HL-60/S4 (cell line): ENCODE measurements around the gene ARL3.
"Not testable (repeated sequence)": the region's sequence is repeated elsewhere in the genome, so short reads cannot be mapped to it uniquely, and the experiment has no call there.

Experiments
- in situ Hi-C: fragments of 300-500 bp; cut with MboI; formaldehyde crosslinking; loops from 2 replicates; pipeline ENCODE4 v1.14.3; 2022; ENCODE audit warnings: low sequenced_read_pairs

Gene ARL3

DNA sequence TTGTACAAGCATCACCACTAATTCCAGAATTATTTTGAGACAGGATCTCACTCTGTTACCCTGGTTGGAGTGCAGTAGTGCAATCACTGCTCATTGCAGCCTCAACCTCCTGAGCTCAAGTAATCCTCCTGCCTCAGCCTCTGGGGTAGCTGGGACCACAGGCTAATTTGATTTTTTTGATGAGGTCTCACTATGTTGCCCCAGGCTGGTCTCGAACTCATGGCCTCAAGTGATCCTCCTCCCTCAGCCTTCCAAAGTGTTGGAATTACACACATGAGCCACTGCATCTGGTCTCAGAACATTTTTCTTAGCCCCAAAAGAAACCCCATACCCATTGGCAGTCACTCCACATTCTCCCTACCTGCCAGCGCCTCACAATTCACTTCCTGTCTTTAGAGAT, 26.0 kb upstream of the ARL3 start:
- in situ Hi-C loops = loop anchor here (5.0 to 25.0 kb wide), 2 partner anchors 82 to 322 kb away; no protein-coding TSS in a partner anchor

DNA sequence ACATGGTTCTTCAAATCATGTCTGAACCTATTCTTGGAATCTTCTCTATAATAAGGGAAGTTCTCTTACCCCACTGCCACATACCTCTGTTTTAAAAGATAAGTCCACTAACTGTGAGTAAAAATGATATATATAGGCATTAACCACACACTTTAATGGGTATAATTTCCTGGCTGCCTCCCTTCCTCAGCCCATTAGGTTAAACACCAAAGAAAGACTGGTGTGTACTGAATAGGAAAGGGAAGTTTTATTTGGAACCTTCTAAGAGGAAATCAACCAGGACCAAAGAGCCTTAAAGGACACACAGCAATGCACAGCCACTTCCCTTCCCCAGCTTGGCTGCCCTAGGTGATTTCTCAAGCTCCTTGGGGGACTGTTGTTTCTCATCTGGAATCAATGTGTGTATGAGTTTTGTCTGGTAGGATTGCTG, 24.5 kb upstream of the ARL3 start:
- in situ Hi-C loops = loop anchor here (10.0 to 25.0 kb wide), 2 partner anchors 166 to 324 kb away; no protein-coding TSS in a partner anchor

DNA sequence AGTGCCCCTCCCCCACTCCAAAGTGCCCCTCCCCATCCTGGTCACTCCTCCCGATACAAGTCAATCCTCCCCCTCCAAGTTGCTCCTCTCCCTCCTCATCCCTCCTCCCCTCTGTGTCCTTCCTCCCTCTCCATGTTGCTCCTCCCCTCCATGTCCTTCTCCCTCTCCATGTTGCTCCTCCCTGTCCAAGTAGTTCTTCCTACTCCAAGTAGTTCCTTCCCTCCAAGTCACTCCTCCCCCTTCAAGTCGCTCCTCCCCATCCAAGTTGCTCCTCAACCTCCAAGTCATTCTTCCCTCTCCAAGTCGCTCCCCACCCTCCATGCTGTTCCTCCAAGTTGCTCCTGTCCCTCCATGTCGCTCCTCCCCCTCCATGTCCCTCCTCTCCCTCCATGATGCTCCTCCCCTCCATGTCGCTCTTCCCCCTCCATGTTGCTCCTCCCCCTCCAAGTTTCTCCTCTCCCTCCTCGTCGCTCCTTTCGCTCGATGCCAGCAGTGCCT, 20.9 kb upstream of the ARL3 start:
- in situ Hi-C loops = loop anchor here (10.0 to 25.0 kb wide), 2 partner anchors 170 to 327 kb away; no protein-coding TSS in a partner anchor

DNA sequence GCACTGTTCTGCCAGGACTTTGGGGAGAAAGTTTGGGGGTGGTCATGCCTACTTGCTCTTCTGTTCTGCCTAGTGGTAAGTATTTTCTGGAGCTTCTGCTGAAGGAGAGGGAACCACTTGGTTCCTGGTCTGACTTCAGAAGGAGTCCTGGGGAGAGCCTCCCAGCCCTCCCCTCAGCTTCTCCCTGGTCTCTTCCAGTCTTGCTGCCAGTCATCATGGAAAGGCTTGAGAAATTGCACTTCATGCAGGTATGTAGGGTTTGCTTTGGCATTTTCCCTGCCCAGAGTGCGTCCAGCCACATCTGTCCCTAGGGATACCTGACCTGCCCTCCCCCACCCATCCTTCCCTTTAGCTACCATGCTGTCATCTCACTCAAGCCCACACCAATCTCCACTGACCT, 18.5 kb upstream of the ARL3 start:
- in situ Hi-C loops = loop anchor here (10.0 to 25.0 kb wide), 2 partner anchors 172 to 330 kb away; no protein-coding TSS in a partner anchor

DNA sequence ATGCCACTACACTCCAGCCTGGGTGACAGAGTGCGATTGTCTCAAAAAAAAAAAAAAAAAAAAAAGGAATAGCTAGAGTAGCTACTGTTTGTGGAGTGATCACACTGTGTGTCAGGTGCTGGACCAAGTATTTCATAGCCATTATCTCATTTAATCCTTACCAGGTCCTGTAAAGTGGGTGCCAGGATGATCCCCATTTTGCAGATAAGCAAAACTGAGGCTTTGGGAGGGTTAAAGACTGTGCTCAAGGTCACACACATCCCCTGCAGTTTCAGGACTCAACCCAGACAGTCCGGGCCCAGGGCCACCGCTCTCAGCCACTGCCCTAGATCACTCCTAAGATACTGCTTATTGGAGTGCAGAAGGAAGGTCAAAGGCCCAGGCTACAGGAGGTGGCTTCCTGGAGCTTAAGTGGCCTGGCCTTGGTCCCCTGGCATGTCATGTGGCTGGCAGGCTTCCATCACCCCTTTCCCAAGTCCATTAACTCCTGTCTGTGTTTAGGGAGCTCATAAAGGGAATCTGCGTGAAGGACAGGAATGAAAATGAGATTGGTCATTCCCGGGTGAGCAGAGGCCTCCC, 17.1 kb upstream of the ARL3 start:
- in situ Hi-C loops = loop anchor here (10.0 to 25.0 kb wide), 2 partner anchors 173 to 331 kb away; no protein-coding TSS in a partner anchor

DNA sequence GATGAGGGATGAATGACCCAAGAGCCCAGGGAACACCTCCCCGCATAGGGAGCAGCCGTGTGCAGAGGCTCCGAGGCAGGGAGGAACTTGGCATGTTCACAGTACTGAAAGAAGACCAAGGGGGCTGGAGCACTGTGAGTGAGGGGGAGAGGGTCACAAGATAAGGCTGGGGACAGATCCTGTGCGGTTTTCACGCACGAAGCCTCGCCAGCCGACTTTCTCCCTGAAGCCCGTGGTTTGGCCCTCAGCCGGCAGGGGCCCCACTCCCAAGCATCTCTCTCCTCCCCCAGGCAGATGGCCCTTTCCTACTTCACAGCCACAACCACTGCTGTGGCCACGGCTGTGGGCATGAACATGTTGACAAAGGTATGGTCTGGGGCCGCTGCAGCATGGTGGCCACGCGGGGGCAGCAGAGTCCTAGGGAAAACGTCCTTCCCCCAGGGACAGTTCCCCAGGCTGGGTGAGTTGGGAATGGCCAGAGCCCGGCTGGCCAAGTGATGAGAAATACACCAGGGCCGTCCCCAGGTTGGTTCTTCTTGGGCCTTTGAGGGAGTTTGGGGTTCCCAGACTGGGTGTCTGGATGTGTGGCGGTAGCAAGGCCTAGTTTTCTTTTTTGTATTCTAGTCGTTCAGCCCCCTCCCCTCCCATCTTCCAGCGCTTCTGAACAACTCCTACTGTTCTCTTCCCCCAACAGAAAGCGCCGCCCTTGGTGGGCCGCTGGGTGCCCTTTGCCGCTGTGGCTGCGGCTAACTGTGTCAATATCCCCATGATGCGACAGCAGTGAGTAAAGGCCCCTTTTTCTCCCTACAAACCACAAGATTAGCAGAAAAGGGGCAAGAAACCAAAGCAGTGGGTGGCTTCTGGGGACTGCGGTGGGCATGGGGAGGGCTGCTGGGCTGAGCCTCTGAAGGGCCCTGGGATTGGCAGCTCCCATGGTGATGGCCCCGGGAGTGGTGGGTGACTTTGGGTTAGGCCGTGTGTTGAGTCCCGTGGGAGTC, 15.1 kb upstream of the ARL3 start:
- in situ Hi-C loops = loop anchor here (10.0 to 25.0 kb wide), 2 partner anchors 175 to 333 kb away; no protein-coding TSS in a partner anchor

DNA sequence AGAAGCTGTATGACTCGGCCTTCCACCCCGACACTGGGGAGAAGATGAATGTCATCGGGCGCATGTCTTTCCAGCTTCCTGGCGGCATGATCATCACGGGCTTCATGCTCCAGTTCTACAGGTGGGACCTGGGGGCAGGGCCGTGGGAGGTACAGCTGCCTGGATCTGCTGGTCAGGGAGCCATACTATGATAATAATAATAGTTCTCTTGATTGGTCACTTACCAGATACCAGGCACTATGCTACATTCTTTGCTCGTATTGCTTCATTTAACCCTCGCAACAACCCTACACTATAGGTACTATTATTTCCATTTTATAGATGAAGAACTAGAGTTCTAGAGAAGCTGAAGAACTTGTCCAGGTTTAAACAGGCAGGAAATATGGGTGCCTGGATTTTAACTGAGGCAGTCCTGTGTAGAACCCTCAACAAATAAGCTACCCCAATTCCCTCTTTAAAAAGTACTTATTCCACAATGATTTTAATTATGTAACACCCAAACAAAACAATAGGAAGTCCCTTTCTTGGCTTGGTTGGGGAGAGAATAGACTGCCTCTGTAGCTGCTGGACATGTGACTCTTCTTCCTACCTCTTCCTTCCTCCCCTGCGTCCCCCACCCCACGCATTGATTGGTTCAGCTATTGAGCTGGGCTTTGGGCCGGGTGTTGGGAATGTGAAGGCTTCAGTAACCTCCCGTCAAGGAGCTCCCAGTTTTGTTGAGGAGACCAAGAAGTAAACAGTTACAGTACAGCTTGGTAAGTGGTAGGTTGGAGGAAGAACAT, 13.0 kb upstream of the ARL3 start:
- in situ Hi-C loops = loop anchor here (25.0 kb wide), 1 partner anchor 335 kb away; no protein-coding TSS in a partner anchor

DNA sequence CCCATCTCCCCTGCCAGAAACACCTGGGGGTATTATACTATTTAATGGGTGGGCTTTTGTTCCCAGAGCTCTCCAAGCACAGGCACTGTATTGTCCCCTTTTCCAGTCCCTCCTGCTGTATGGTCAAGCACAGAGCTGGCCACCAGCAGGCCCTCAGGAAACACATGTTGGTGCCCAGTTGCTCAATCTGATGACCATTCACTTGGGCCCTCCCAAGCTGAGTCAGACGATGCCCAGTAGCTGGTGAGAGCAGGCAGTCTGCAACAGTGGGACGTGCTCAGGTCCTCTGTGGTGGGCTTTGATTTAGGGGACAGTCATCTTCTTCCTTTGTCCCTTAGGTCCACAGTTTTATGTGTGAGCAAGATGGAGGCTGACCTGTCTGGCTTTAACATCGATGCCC, 12.1 kb upstream of the ARL3 start:
- in situ Hi-C loops = loop anchor here (25.0 kb wide), 1 partner anchor 336 kb away; no protein-coding TSS in a partner anchor

DNA sequence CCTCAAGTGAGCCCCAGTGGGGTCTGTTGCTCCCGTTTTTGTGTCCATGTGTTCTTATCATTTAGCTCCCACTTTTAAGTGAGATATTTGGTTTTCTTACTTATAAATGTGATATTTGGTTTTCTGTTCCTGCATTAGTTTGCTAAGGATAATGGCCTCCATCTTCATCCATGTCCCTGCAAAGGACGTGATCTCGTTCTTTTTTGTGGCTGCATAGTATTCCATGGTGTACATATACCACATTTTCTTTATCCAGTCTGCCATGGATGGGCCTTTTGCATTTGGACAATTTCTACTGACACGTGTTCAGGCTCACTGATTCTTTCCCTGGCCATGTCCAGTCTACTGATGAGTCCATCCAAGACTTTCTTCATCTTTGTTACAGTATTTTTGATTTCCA, 9.8 kb upstream of the ARL3 start:
- in situ Hi-C loops = no loop called here

DNA sequence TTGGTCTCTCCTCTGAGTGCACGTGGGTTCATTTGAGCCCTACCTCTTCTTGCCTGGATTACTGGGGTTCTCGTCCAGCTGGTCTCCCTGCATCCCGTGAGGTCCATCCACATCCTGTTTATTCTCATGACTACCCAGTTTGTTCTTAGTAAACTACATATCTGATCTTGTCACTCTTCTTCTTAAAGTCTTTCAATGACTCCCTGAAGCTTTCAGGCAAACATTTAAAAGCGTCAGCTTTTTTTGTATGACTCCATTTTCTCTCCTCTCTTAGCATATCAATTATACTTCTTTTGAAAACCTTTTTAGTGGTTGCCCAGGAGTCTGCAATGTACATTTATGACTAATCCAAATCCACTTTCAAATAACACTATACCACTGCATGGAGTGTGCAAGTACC, 7.8 kb upstream of the ARL3 start:
- in situ Hi-C loops = no loop called here

DNA sequence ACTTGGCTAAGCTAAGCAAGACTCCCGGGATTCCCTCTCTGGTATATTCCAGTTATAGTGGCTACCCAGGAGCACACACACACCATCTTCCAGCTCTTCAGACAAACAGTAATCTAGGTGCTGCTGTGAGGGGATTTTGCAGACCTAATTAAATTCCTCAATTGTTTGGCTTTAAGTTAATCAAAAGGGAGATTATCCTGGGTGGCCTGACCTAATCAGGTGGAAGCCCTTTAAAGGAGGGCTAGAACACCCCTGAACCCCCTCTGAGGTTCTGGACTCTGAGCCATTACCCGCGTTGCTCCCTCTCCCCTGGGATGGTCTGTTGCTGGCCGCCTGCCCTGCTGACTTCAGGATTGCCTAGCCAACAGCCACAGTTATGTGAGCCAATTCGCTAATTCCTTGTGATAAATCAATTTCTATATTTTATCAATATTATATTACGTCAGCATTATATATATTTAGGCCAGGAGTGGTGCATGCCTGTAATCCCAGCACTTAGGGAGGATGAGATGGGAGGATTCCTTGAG, 6.6 kb upstream of the ARL3 start:
- in situ Hi-C loops = no loop called here

DNA sequence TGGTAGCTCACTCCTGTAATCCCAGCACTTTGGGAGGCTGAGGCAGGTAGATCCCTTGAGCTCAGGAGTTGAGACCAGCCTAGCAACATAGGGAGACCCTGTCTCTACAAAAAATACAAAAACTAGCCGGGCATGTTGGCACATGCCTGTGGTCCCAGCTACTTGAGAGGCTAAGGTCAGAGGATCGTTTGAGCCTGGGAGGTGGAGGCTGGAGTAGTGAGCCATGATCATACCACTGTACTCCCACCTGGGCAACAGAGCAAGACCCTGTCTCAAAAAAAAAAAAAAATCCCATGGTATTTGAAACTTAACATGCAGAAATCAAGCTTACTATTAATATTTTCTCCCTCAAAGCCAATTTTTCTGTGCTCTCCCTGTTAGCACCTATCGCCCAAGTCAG, 6.1 kb upstream of the ARL3 start:
- in situ Hi-C loops = no loop called here

DNA sequence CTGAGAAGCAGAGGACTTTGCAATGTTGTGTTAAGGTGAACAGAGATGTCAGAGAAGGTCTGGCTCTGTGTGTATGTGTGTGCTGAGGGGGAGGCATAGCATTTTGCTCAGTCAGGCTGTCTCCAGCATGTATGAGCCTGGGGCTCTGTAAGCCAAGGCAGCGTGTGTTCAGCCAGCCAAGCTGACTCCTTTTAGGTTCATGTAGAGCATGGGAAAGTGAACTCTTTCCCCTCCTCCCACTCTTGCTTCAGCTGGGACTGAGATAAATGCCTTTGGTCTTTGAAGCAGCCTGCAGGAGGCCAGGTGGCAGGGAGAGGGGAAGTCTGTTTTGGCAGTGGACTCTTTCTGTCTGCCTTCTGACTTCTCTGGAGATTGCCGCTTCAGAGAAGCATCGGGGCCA, 4.0 kb upstream of the ARL3 start:
- in situ Hi-C loops = no loop called here

DNA sequence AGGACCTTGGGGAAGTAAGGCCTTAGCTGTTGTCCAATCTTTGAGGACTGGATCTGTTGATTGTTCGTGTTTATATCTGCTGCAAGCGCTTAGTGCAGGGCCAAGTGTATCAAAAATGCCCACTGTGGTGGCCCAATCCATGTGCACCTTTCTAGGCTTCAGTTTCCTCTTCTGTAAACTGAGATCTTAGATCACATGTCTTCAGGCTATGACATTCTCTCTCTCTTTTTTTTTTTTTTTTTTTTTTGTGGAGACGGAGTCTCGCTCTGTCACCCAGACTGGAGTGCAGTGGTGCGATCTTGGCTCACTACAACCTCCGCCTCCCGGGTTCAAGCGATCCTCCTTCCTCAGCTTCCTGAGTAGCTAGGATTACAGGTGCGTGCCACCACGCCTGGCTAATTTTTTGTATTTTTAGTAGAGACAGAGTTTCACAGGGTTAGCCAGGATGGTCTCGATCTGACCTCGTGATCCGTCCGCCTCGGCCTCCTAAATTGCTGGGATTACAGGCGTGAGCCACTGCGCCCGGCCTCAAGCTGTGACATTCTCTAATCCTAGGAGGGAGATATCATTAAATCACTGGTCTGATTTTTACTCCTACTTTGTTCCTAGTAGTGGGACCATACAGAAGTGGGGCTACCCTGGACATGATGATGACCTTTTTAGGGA, 2.8 kb upstream of the ARL3 start:
- in situ Hi-C loops = not testable (repeated sequence)

DNA sequence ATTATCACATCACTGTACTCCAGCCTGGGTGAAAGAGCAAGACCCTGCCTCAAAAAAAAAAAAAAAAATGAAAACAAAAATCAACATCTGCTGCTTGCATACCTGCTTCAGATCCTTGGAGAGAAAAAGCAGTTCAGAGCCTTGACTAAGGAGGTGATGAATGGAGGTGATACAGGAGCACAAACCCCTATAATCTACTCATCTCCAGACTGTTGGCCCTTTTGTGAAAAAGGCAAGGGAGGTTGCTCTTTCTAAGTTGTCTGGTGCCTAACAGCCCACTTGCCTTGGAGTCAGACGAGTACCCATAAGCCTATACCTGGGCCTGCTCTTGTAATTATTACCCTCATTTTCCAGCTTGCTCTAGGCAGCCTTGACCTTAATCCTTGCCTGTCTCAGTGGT, 1.7 kb upstream of the ARL3 start:
- in situ Hi-C loops = no loop called here

DNA sequence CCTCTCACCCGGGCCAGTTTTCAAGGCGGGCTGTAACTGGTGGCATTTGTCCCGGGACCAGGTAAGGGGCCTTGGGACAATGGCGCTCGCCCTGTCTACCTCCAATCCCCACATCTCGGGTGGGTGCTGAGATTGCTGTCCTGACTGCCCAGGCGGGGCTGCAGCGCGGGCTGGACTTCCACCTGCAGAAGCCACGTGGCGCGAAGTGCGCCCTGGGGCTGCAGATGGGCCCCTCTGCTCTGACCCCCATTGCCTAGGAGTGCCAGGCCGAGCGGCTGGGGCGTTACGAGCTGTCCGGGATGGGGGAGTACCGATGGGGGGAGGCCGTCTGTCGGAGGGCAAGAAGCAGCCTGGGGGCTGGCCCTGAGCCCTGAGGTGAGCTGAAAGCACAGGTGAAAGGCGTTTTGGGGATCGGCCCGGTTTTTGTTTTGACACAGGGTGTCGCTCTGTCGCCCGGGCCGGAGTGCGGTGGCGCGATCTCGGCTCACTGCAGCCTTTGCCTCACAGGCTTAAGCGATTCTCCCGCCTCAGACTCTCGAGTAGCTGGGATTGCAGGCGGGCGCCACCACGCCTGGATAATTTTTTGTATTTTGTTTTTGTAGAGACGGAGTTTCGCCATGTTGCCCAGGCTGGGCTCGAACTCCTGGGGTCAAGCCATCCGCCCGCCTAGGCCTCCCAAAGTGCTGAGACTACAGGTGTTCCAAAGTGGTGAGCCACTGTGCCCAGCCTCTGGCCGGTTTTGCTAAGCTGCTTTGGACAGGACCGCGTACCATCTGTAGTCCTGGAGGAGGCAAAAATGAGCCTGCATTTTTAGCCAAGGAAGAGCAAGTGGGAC, 641 bp upstream of the ARL3 start, which contains the start of gene SFXN2:
SFXN2 (plus strand) TSS at position 16 of the 835 bp plus-strand sequence. CDS start 12,001 bp downstream, outside the sequence.
- in situ Hi-C loops = no loop called here

DNA sequence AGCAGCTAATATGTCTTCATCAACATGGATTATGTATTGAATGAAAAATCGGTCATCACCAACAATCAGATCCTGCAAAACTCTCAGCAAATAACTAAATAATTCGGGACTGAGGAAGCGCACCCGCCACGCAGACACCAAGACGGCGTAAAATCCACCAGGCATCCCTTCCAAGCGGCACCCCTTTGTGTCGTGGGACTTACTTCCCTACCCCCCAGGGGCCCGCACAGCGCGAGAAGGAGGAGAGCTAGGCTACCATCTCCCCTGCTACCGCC, 721 bp downstream of the ARL3 start:
- in situ Hi-C loops = no loop called here

DNA sequence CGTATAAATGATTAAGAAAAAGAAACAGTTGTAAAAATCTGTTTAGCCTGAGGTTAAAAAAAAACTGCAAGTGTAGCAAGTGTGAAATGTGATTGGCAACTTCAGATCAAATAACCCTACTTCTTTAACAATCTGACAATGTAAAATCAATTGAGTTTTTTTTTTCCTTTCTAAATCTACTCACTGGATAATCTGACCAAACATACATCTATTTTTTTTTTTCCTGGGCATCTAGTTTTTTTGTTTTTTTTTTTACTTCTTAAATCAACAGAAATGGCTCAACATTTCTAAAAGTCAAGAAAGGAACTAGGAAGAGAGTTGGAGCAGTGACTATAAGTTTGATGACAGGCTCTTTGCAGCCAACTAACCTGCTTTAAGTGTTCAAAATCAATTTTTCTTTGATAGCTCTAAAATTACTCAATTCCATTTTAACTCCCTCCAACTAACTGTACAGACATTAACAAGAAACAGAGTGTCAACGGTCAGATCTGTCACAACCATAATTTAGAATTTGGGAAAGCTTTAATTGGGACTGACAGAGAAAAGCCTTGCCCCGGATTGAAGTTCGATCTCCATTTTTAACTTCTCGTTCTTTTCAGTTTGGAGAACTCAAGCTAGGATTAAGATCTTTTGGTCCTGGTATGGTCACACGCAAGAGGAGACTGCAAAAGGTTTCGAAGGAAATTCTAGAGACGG, 1.2 kb downstream of the ARL3 start:
- in situ Hi-C loops = no loop called here
